OCI-LY1 (cell line): ENCODE results near the gene STRBP.

Experiments
- H2AFZ ChIP-seq: fragments of 200-600 bp; sonication (generic), shearing (Covaris generic); 2 replicates; pipeline ENCODE4 v1.6.0; 2014; ENCODE audit warnings: antibody characterized with exemption, mild to moderate bottlenecking, low read length
- H3F3A ChIP-seq: fragments of 200-600 bp; sonication (generic), shearing (Covaris generic); 2 replicates; pipeline ENCODE4 v1.6.0; 2014; ENCODE audit warnings: mild to moderate bottlenecking, antibody characterized with exemption, low read length, moderate library complexity; ENCODE audit not compliant: insufficient read depth
- H3K27ac ChIP-seq: fragments of 200-600 bp; sonication (generic); 2 replicates; pipeline ENCODE4 v1.5.1; 2014; ENCODE audit warnings: low read length, mixed run types, mild to moderate bottlenecking, low read depth; ENCODE audit not compliant: poor library complexity, severe bottlenecking
- H3K27me3 ChIP-seq: fragments of 200-600 bp; sonication (generic); 2 replicates; pipeline ENCODE4 v1.6.0; 2014; ENCODE audit warnings: antibody characterized with exemption, mild to moderate bottlenecking, low read length, moderate library complexity; ENCODE audit not compliant: insufficient read depth
- H3K36me3 ChIP-seq: fragments of 200-600 bp; sonication (generic); 2 replicates; pipeline ENCODE4 v1.6.1; 2014; ENCODE audit warnings: mild to moderate bottlenecking, antibody characterized with exemption, low read length, moderate library complexity, mixed read lengths; ENCODE audit not compliant: insufficient read depth
- H3K4me1 ChIP-seq: fragments of 200-600 bp; sonication (generic); 2 replicates; pipeline ENCODE4 v1.5.1; 2014; ENCODE audit warnings: mild to moderate bottlenecking, low read length, moderate library complexity; ENCODE audit not compliant: insufficient read depth, severe bottlenecking
- H3K4me2 ChIP-seq: fragments of 200-600 bp; sonication (generic), shearing (Covaris generic); 2 replicates; pipeline ENCODE4 v1.6.1; 2014; ENCODE audit warnings: low read length
- H3K4me3 ChIP-seq: fragments of 200-600 bp; sonication (generic); 2 replicates; pipeline ENCODE4 v1.5.1; 2014; ENCODE audit warnings: low read length, low read depth, mild to moderate bottlenecking, mixed read lengths; ENCODE audit not compliant: poor library complexity, severe bottlenecking
- H3K79me2 ChIP-seq: fragments of 200-600 bp; shearing (Covaris generic); 2 replicates; pipeline ENCODE4 v1.6.1; 2016; ENCODE audit warnings: mixed run types, low read length, mixed read lengths; ENCODE audit not compliant: insufficient read depth
- H3K9ac ChIP-seq: fragments of 200-600 bp; sonication (generic), shearing (Covaris generic); 2 replicates; pipeline ENCODE4 v1.6.1; 2014; ENCODE audit warnings: mild to moderate bottlenecking, low read length, mixed read lengths
- H3K9me2 ChIP-seq: fragments of 200-600 bp; sonication (generic), shearing (Covaris generic); 2 replicates; pipeline ENCODE4 v1.6.1; 2014; ENCODE audit warnings: low read depth, mild to moderate bottlenecking, low read length, mixed read lengths
- H3K9me3 ChIP-seq: fragments of 200-600 bp; shearing (Covaris generic); 2 replicates; pipeline ENCODE4 v1.6.1; 2014; ENCODE audit warnings: low read length, mixed read lengths
- H4K20me1 ChIP-seq: fragments of 200-600 bp; sonication (generic), shearing (Covaris generic); 2 replicates; pipeline ENCODE4 v1.6.0; 2016; ENCODE audit warnings: mild to moderate bottlenecking, low read length; ENCODE audit not compliant: insufficient read depth
- CTCF ChIP-seq: fragments of 200-600 bp; sonication (generic), shearing (Covaris generic); IDR thresholded peaks from 2 replicates; pipeline ENCODE4 v1.5.1; 2017; ENCODE audit warnings: mild to moderate bottlenecking, antibody characterized with exemption, low read length, moderate library complexity, mixed read lengths
- EZH2 ChIP-seq: fragments of 200-600 bp; sonication (generic), shearing (Covaris generic); IDR thresholded peaks from 2 replicates; pipeline ENCODE4 v1.8.0; 2017; ENCODE audit warnings: borderline replicate concordance, mixed run types, mild to moderate bottlenecking, antibody characterized with exemption, low read length, moderate library complexity, mixed read lengths

The STRBP gene

GRCh38 chr9:123211081-123211480 is 57.3 kb downstream of the STRBP start:
- peaks cover 76% of the 10 kb centered on the region for H3K79me2 ChIP-seq

GRCh38 chr9:123208626-123209174 is 59.7 kb downstream of the STRBP start:
- Histone ChIP-seq H3K4me1 (no peaks in the 10 kb centered on the region), H3K36me3 (peaks cover 54% of the 10 kb centered on the region)

More at GRCh38 chr9:123211081-123211480, 57.3 kb downstream of the STRBP start:
- Histone ChIP-seq H3K4me3 (no peak overlapping the region), H4K20me1 (no peaks in the 10 kb centered on the region), H3K9me2 (no peaks in the 10 kb centered on the region), H3K36me3 (peaks cover 38% of the 10 kb centered on the region), H3K9ac (no peak overlapping the region), H3K9me3 (no peaks in the 10 kb centered on the region), H2AFZ (no peak overlapping the region), H3K4me1 (no peaks in the 10 kb centered on the region), H3K27me3 (no peaks in the 10 kb centered on the region), H3K27ac (no peak overlapping the region), H3F3A (no peaks in the 10 kb centered on the region), H3K4me2 (no peak overlapping the region)
- TF ChIP-seq CTCF (no peak), EZH2 (no peak)

GRCh38 chr9:123206065-123206464 is 62.3 kb downstream of the STRBP start:
- H2AFZ ChIP-seq: no peak overlapping the region
- no peaks in the 10 kb centered on the region for H3K9me2 ChIP-seq
- H3K4me1 ChIP-seq: no peaks in the 10 kb centered on the region
- no peak for TF ChIP-seq CTCF
- TF ChIP-seq EZH2: no peak
- H3K4me3 ChIP-seq: no peak overlapping the region
- no peaks in the 10 kb centered on the region for H3F3A ChIP-seq
- no peak overlapping the region for H3K4me2 ChIP-seq
- H3K27ac ChIP-seq: no peak overlapping the region
- no peaks in the 10 kb centered on the region for H3K27me3 ChIP-seq
- peaks cover 68% of the 10 kb centered on the region for H3K79me2 ChIP-seq
- no peaks in the 10 kb centered on the region for H4K20me1 ChIP-seq
- no peaks in the 10 kb centered on the region for H3K9me3 ChIP-seq
- H3K9ac ChIP-seq: no peak overlapping the region
- peaks cover 65% of the 10 kb centered on the region for H3K36me3 ChIP-seq

More at GRCh38 chr9:123208626-123209174, 59.7 kb downstream of the STRBP start:
- Histone ChIP-seq H2AFZ (no peak overlapping the region), H3K9me2 (no peaks in the 10 kb centered on the region), H4K20me1 (no peaks in the 10 kb centered on the region), H3F3A (no peaks in the 10 kb centered on the region), H3K27ac (no peak overlapping the region), H3K9ac (no peak overlapping the region), H3K27me3 (no peaks in the 10 kb centered on the region), H3K79me2 (peaks cover 78% of the 10 kb centered on the region), H3K9me3 (no peaks in the 10 kb centered on the region), H3K4me3 (no peak overlapping the region), H3K4me2 (no peak overlapping the region)
- TF ChIP-seq CTCF (no peak), EZH2 (no peak)
